ENCODE results near the gene BCL2L11.

DNA sequence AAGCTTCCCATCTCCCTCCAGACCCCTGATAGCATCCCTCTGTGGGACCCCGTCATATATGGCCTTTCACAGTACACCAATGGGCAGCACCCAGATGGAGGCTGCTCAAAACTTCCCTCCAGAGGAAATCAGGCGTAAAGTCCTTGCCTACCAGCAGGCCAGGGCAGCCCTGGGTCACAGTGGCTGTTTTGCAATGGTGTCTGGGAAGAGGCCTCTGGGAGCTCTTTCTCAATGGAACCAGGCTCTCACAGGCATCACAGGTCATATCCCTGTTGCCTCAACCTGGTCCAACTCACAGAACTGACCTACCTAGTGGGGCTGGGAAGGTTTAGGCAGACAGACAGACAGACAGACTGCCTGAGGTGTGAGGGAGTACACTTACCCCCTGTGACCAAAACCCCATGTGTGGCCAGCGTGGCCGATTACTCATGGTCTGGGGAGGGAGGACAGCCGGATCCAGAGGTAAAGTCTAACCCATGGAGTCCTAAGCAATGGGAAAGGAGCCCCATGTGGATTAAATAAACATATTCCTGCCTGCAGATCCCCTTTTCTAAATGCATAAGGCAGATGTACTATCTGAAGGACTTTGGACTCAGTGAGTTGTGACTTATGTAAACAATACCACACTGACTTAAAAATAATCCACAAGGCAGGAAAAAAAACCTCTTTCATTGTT is 58.2 kb downstream of the BCL2L11 start:
- TF ChIP-seq POLR2A (IDR thresholded peaks at IDR 0.05) = no peak
- TF ChIP-seq, protein P1, sequence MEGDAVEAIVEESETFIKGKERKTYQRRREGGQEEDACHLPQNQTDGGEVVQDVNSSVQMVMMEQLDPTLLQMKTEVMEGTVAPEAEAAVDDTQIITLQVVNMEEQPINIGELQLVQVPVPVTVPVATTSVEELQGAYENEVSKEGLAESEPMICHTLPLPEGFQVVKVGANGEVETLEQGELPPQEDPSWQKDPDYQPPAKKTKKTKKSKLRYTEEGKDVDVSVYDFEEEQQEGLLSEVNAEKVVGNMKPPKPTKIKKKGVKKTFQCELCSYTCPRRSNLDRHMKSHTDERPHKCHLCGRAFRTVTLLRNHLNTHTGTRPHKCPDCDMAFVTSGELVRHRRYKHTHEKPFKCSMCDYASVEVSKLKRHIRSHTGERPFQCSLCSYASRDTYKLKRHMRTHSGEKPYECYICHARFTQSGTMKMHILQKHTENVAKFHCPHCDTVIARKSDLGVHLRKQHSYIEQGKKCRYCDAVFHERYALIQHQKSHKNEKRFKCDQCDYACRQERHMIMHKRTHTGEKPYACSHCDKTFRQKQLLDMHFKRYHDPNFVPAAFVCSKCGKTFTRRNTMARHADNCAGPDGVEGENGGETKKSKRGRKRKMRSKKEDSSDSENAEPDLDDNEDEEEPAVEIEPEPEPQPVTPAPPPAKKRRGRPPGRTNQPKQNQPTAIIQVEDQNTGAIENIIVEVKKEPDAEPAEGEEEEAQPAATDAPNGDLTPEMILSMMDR (IDR thresholded peaks at IDR 0.05) = no peak
- TF ChIP-seq POLR2AphosphoS5 (IDR thresholded peaks at IDR 0.05) = no peak
